ENCODE measurements around the gene SERINC3.

SERINC3 gene

GRCh38 chr20:44457016-44457415 lies 64.9 kb downstream of the SERINC3 start:
- H3K4me1 ChIP-seq (ENCODE audit: insufficient read depth, insufficient read length) = no peaks in the 10 kb centered on the region
- H3K36me3 ChIP-seq (ENCODE audit: insufficient read depth, insufficient read length, low read length) = no peaks in the 10 kb centered on the region

GRCh38 chr20:44456611-44457010 lies 65.3 kb downstream of the SERINC3 start:
- Histone ChIP-seq H3K9ac (ENCODE audit: insufficient read length, low read depth) (no peak overlapping the region), H3K36me3 (ENCODE audit: insufficient read depth, insufficient read length, low read length) (no peaks in the 10 kb centered on the region), H3K4me3 (ENCODE audit: insufficient read length, low read depth) (no peak overlapping the region), H3K27me3 (ENCODE audit: insufficient read depth, insufficient read length) (no peaks in the 10 kb centered on the region), H3K4me1 (ENCODE audit: insufficient read depth, insufficient read length) (no peaks in the 10 kb centered on the region), H3K9me3 (ENCODE audit: insufficient read depth, low read length) (no peaks in the 10 kb centered on the region)
- no peak for DNase-seq (ENCODE audit: low read depth, low spot score)
- no peak for TF ChIP-seq YY1 (IDR thresholded peaks at IDR 0.05; ENCODE audit: insufficient read depth, insufficient read length)
- TF ChIP-seq ZNF274 (IDR thresholded peaks at IDR 0.05; ENCODE audit: low read depth, low read length) = no peak
- no peak for TF ChIP-seq SUZ12 (IDR thresholded peaks at IDR 0.05; ENCODE audit: extremely low read depth, insufficient read depth, insufficient read length)

More at GRCh38 chr20:44457016-44457415, 64.9 kb downstream of the SERINC3 start:
- TF ChIP-seq SUZ12 (IDR thresholded peaks at IDR 0.05; ENCODE audit: extremely low read depth, insufficient read depth, insufficient read length) (no peak), YY1 (IDR thresholded peaks at IDR 0.05; ENCODE audit: insufficient read depth, insufficient read length) (no peak), ZNF274 (IDR thresholded peaks at IDR 0.05; ENCODE audit: low read depth, low read length) (no peak)
- H3K4me3 ChIP-seq (ENCODE audit: insufficient read length, low read depth) = no peak overlapping the region
- H3K27me3 ChIP-seq (ENCODE audit: insufficient read depth, insufficient read length) = no peaks in the 10 kb centered on the region
- no peaks in the 10 kb centered on the region for H3K9me3 ChIP-seq (ENCODE audit: insufficient read depth, low read length)
- no peak for DNase-seq (ENCODE audit: low read depth, low spot score)
- H3K9ac ChIP-seq (ENCODE audit: insufficient read length, low read depth) = no peak overlapping the region

- H3K4me3 ChIP-seq (ENCODE audit: insufficient read length, low read depth) = no peak overlapping the region
- H3K4me1 ChIP-seq (ENCODE audit: insufficient read depth, insufficient read length) = no peaks in the 10 kb centered on the region
- DNase-seq (ENCODE audit: low read depth, low spot score) = no peak
- H3K27me3 ChIP-seq (ENCODE audit: insufficient read depth, insufficient read length) = no peaks in the 10 kb centered on the region
- no peak overlapping the region for H3K9ac ChIP-seq (ENCODE audit: insufficient read length, low read depth)
- TF ChIP-seq SUZ12 (IDR thresholded peaks at IDR 0.05; ENCODE audit: extremely low read depth, insufficient read depth, insufficient read length) = no peak
- TF ChIP-seq ZNF274 (IDR thresholded peaks at IDR 0.05; ENCODE audit: low read depth, low read length) = no peak
- TF ChIP-seq YY1 (IDR thresholded peaks at IDR 0.05; ENCODE audit: insufficient read depth, insufficient read length) = no peak
- H3K36me3 ChIP-seq (ENCODE audit: insufficient read depth, insufficient read length, low read length) = no peaks in the 10 kb centered on the region
- H3K9me3 ChIP-seq (ENCODE audit: insufficient read depth, low read length) = no peaks in the 10 kb centered on the region
These were observed 66.7 kb downstream of the SERINC3 start for GRCh38 chr20:44455126-44455525.

- Histone ChIP-seq H3K4me1 (ENCODE audit: insufficient read depth, insufficient read length) (no peaks in the 10 kb centered on the region), H3K9me3 (ENCODE audit: insufficient read depth, low read length) (no peaks in the 10 kb centered on the region), H3K36me3 (ENCODE audit: insufficient read depth, insufficient read length, low read length) (no peaks in the 10 kb centered on the region), H3K9ac (ENCODE audit: insufficient read length, low read depth) (no peak overlapping the region), H3K4me3 (ENCODE audit: insufficient read length, low read depth) (no peak overlapping the region), H3K27me3 (ENCODE audit: insufficient read depth, insufficient read length) (no peaks in the 10 kb centered on the region)
- DNase-seq (ENCODE audit: low read depth, low spot score) = no peak
- TF ChIP-seq ZNF274 (IDR thresholded peaks at IDR 0.05; ENCODE audit: low read depth, low read length) (no peak), YY1 (IDR thresholded peaks at IDR 0.05; ENCODE audit: insufficient read depth, insufficient read length) (no peak), SUZ12 (IDR thresholded peaks at IDR 0.05; ENCODE audit: extremely low read depth, insufficient read depth, insufficient read length) (no peak)
These were observed 67.4 kb downstream of the SERINC3 start for GRCh38 chr20:44454306-44454963.

- no peak for DNase-seq (ENCODE audit: low read depth, low spot score)
- H3K9ac ChIP-seq (ENCODE audit: insufficient read length, low read depth) = no peak overlapping the region
- no peaks in the 10 kb centered on the region for H3K9me3 ChIP-seq (ENCODE audit: insufficient read depth, low read length)
- no peaks in the 10 kb centered on the region for H3K27me3 ChIP-seq (ENCODE audit: insufficient read depth, insufficient read length)
- no peaks in the 10 kb centered on the region for H3K36me3 ChIP-seq (ENCODE audit: insufficient read depth, insufficient read length, low read length)
- TF ChIP-seq SUZ12 (IDR thresholded peaks at IDR 0.05; ENCODE audit: extremely low read depth, insufficient read depth, insufficient read length) (no peak), YY1 (IDR thresholded peaks at IDR 0.05; ENCODE audit: insufficient read depth, insufficient read length) (no peak), ZNF274 (IDR thresholded peaks at IDR 0.05; ENCODE audit: low read depth, low read length) (no peak)
- H3K4me1 ChIP-seq (ENCODE audit: insufficient read depth, insufficient read length) = no peaks in the 10 kb centered on the region
- no peak overlapping the region for H3K4me3 ChIP-seq (ENCODE audit: insufficient read length, low read depth)
These were observed 70.9 kb downstream of the SERINC3 start for GRCh38 chr20:44450903-44451450.

- Histone ChIP-seq H3K9ac (ENCODE audit: insufficient read length, low read depth) (no peak overlapping the region), H3K9me3 (ENCODE audit: insufficient read depth, low read length) (no peaks in the 10 kb centered on the region), H3K4me1 (ENCODE audit: insufficient read depth, insufficient read length) (no peaks in the 10 kb centered on the region), H3K27me3 (ENCODE audit: insufficient read depth, insufficient read length) (no peaks in the 10 kb centered on the region), H3K4me3 (ENCODE audit: insufficient read length, low read depth) (no peak overlapping the region), H3K36me3 (ENCODE audit: insufficient read depth, insufficient read length, low read length) (no peaks in the 10 kb centered on the region)
- no peak for TF ChIP-seq ZNF274 (IDR thresholded peaks at IDR 0.05; ENCODE audit: low read depth, low read length)
- TF ChIP-seq YY1 (IDR thresholded peaks at IDR 0.05; ENCODE audit: insufficient read depth, insufficient read length) = no peak
- no peak for TF ChIP-seq SUZ12 (IDR thresholded peaks at IDR 0.05; ENCODE audit: extremely low read depth, insufficient read depth, insufficient read length)
- no peak for DNase-seq (ENCODE audit: low read depth, low spot score)
These were observed 71.5 kb downstream of the SERINC3 start for GRCh38 chr20:44450281-44450889.

GRCh38 chr20:44449864-44450263 lies 72.0 kb downstream of the SERINC3 start:
- no peaks in the 10 kb centered on the region for H3K36me3 ChIP-seq (ENCODE audit: insufficient read depth, insufficient read length, low read length)
- H3K4me3 ChIP-seq (ENCODE audit: insufficient read length, low read depth) = no peak overlapping the region
- no peak overlapping the region for H3K9ac ChIP-seq (ENCODE audit: insufficient read length, low read depth)
- H3K27me3 ChIP-seq (ENCODE audit: insufficient read depth, insufficient read length) = no peaks in the 10 kb centered on the region
- H3K9me3 ChIP-seq (ENCODE audit: insufficient read depth, low read length) = no peaks in the 10 kb centered on the region
- TF ChIP-seq ZNF274 (IDR thresholded peaks at IDR 0.05; ENCODE audit: low read depth, low read length) = no peak
- TF ChIP-seq YY1 (IDR thresholded peaks at IDR 0.05; ENCODE audit: insufficient read depth, insufficient read length) = no peak
- TF ChIP-seq SUZ12 (IDR thresholded peaks at IDR 0.05; ENCODE audit: extremely low read depth, insufficient read depth, insufficient read length) = no peak
- no peaks in the 10 kb centered on the region for H3K4me1 ChIP-seq (ENCODE audit: insufficient read depth, insufficient read length)
- DNase-seq (ENCODE audit: low read depth, low spot score) = no peak
